HG03064 (cell line): ENCODE data around the gene IGFBP6.

Experiments
- ATAC-seq: cut with Tn5 transposase; IDR thresholded peaks from one replicate; pipeline ENCODE4 v1.9.1; 2021; ENCODE audit warnings: low read depth; ENCODE audit not compliant: unreplicated experiment

Gene IGFBP6

GRCh38 chr12:53069621-53070410, 27.7 kb upstream of the IGFBP6 start:
- no peak for ATAC-seq

- no peak for ATAC-seq
These were observed 26.5 kb upstream of the IGFBP6 start for GRCh38 chr12:53070877-53071492.

- ATAC-seq = no peak
These were observed 25.6 kb upstream of the IGFBP6 start for GRCh38 chr12:53071591-53072551.

- ATAC-seq = no peak
These were observed 23.6 kb upstream of the IGFBP6 start for GRCh38 chr12:53073881-53074280.

- ATAC-seq = no peak
These were observed 23.0 kb upstream of the IGFBP6 start for GRCh38 chr12:53074283-53074998.

- ATAC-seq = no peak
These were observed 22.5 kb upstream of the IGFBP6 start for GRCh38 chr12:53074999-53075370.

GRCh38 chr12:53076461-53076860, 21.0 kb upstream of the IGFBP6 start:
- ATAC-seq = no peak

GRCh38 chr12:53077030-53077429, 20.4 kb upstream of the IGFBP6 start:
- no peak for ATAC-seq

- peak; percentile 8 for ATAC-seq
These were observed 18.8 kb upstream of the IGFBP6 start for GRCh38 chr12:53078425-53079225.

- peak; percentile 96 for ATAC-seq
These were observed 18.0 kb upstream of the IGFBP6 start, which contains the start of gene SPRYD3 for GRCh38 chr12:53079226-53080117. TSS of gene SPRYD3 (minus strand) at chr12:53079390. CDS start at chr12:53079333, 57 bp downstream.

GRCh38 chr12:53082637-53083175, 14.8 kb upstream of the IGFBP6 start:
- ATAC-seq = no peak

- ATAC-seq = no peak
These were observed 11.1 kb upstream of the IGFBP6 start for GRCh38 chr12:53086361-53086760.

GRCh38 chr12:53090105-53090504, 7.4 kb upstream of the IGFBP6 start:
- no peak for ATAC-seq

GRCh38 chr12:53090554-53090953, 6.9 kb upstream of the IGFBP6 start:
- no peak for ATAC-seq

- no peak for ATAC-seq
These were observed 5.7 kb upstream of the IGFBP6 start for GRCh38 chr12:53091756-53092155.

GRCh38 chr12:53093777-53094393, 3.6 kb upstream of the IGFBP6 start:
- no peak for ATAC-seq

- ATAC-seq = no peak
These were observed 3.1 kb upstream of the IGFBP6 start for GRCh38 chr12:53094394-53094787.
